Gastroesophageal sphincter (tissue), 4 donors: Measurements from ENCODE around the gene PDZD8. TPM values are rescaled to one million over a fixed set of nuclear protein-coding genes. Genes with fewer than 3 reads are reported as not detected.

Experiments used
- ATAC-seq: fragments of 150-250 bp; one replicate; pipeline ENCODE4 v1.9.1; 2016; ENCODE audit warnings: mild to moderate bottlenecking, moderate library complexity
- H3K27ac ChIP-seq, 4 donors: fragments of 200-600 bp; sonication (generic) in 3 of 4; 1 replicate in 3 of 4; 2 replicates in 1 of 4; pipeline ENCODE4 v1.5.1; 2016 to 2019
- H3K27me3 ChIP-seq: fragments of 200-600 bp; sonication (generic); one replicate; pipeline ENCODE4 v1.5.1; 2019
- H3K36me3 ChIP-seq, 2 donors: fragments of 200-600 bp; sonication (generic); one replicate each; pipeline ENCODE4 v1.5.1; 2019; ENCODE audit warnings: control low read depth in 1 of 2
- H3K4me1 ChIP-seq, 3 donors: fragments of 200-600 bp; sonication (generic); 1 replicate in 2 of 3; 2 replicates in 1 of 3; pipeline ENCODE4 v1.5.1; 2016 to 2019; ENCODE audit warnings: control low read depth in 2 of 3
- H3K4me3 ChIP-seq, 2 donors: fragments of 200-600 bp; sonication (generic); one replicate each; pipeline ENCODE4 v1.5.1; 2019; ENCODE audit warnings: mild to moderate bottlenecking in 1 of 2, moderate library complexity in 1 of 2
- H3K9me3 ChIP-seq, 3 donors: fragments of 200-600 bp; sonication (generic); one replicate each; pipeline ENCODE4 v1.5.1; 2017 to 2019; ENCODE audit warnings: control low read depth in 2 of 3
- CTCF ChIP-seq, 4 experiments: fragments of 200-600 bp in 2 of 4; fragments of 450-650 bp in 2 of 4; sonication (generic) in 1 of 4; IDR thresholded peaks; one replicate each; pipeline ENCODE4 v1.5.1; 2017 to 2019; ENCODE audit warnings: antibody characterized with exemption in 4 of 4, mild to moderate bottlenecking in 2 of 4, moderate library complexity in 2 of 4
- EP300 ChIP-seq: sonication (generic); formaldehyde crosslinking; IDR thresholded peaks from one replicate; pipeline ENCODE4 v1.6.1; 2017; ENCODE audit warnings: antibody characterized with exemption, mild to moderate bottlenecking
- POLR2A ChIP-seq, 2 donors: fragments of 450-650 bp; IDR thresholded peaks; one replicate each; pipeline ENCODE4 v1.6.1; 2017; ENCODE audit warnings: antibody characterized with exemption in 2 of 2, mild to moderate bottlenecking in 2 of 2, moderate library complexity in 1 of 2
- POLR2AphosphoS5 ChIP-seq: sonication (generic); formaldehyde crosslinking; IDR thresholded peaks from one replicate; pipeline ENCODE4 v1.6.1; 2017; ENCODE audit warnings: antibody characterized with exemption
- WGBS, 2 donors: methylation state at CpG; one replicate each; pipeline ENCODE4 v1.1.5; 2018; ENCODE audit warnings: low coverage in 1 of 2; 5-methylcytosine and 5-hydroxymethylcytosine counted together
- total RNA-seq, 4 donors: library from RNA; depleted of rRNA; stranded (reverse); fragments of >200 nt; gene quantifications; one replicate each; pipeline ENCODE4 v1.1.0, GENCODE V29; 2016

PDZD8 gene
- total RNA-seq, 4 donors from 2014 or later, result 32.8 to 49.2 (median 37.3) TPM

DNA sequence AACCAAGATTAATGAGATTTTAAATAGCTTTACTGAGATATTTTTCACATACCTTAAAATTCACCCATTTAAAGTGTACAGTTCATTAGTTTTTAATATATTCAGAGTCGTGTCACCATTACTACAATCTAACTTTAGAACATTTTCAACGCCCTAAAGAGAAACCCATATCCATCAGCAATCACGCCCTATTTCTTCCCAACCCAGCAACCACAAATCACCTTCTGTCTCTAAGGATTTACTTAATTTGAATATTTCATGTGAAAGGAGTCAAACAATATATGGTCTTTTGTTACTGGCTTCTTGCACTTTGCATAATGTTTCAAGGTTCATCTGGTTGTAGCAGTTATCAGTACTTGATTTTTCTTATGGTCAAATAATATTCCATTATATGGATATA lies 25.1 kb upstream of the PDZD8 start:
- Histone ChIP-seq H3K4me3 (no peak overlapping the region), H3K4me1 (no peaks in the 10 kb centered on the region), H3K27ac (no peak overlapping the region), H3K27me3 (peaks cover 7% of the 10 kb centered on the region), H3K36me3 (no peaks in the 10 kb centered on the region), H3K9me3 (no peaks in the 10 kb centered on the region)
- WGBS, 2 donors, result 70 to 97% methylated on average over 3 of the region's 3 CpGs
- no peak for ATAC-seq
- no peak for TF ChIP-seq POLR2AphosphoS5
- no peak for TF ChIP-seq EP300
- no peak for TF ChIP-seq CTCF (IDR thresholded peaks at IDR 0.05)
- no peak for TF ChIP-seq POLR2A (IDR thresholded peaks at IDR 0.05)

GRCh38 chr10:117399341-117400196 lies 24.3 kb upstream of the PDZD8 start:
- 86 to 93% methylated on average over 3 to 6 of the region's 6 CpGs for WGBS, 2 donors
- Histone ChIP-seq H3K27me3 (peaks cover 7% of the 10 kb centered on the region), H3K36me3 (no peaks in the 10 kb centered on the region), H3K9me3 (no peaks in the 10 kb centered on the region), H3K4me3 (no peak overlapping the region), H3K4me1 (no peaks in the 10 kb centered on the region), H3K27ac (no peak overlapping the region)
- no peak for ATAC-seq
- TF ChIP-seq EP300 (no peak), POLR2AphosphoS5 (no peak), POLR2A (IDR thresholded peaks at IDR 0.05) (no peak), CTCF (IDR thresholded peaks at IDR 0.05) (no peak)

DNA sequence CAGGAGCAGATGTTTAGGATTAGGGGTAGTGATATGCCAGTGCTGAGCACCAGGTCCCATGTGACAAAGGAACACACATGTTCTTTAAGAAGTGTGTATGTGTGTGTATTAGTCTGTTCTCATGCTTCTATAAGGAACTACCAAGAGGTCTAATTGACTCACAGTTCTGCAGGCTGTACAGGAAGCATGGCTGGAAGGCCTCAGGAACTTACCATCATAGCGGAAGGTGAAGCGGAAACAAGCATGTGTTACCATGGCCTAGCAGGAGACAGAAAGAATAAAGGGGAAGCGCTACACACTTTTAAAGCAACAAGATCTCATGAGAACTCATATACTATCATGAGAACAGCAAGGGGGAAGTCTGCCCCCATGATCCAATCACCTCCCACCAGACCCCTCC lies 22.8 kb upstream of the PDZD8 start:
- 80 to 96% methylated on average over 2 to 3 of the region's 3 CpGs for WGBS, 2 donors
- no peak overlapping the region for H3K4me3 ChIP-seq
- no peaks in the 10 kb centered on the region for H3K4me1 ChIP-seq
- H3K27me3 ChIP-seq, result peaks cover 4% of the 10 kb centered on the region
- no peak overlapping the region for H3K27ac ChIP-seq
- no peak for ATAC-seq
- TF ChIP-seq CTCF (IDR thresholded peaks at IDR 0.05), result no peak
- no peak for TF ChIP-seq POLR2A (IDR thresholded peaks at IDR 0.05)
- TF ChIP-seq POLR2AphosphoS5, result no peak
- no peak for TF ChIP-seq EP300
- H3K9me3 ChIP-seq, result no peaks in the 10 kb centered on the region
- no peaks in the 10 kb centered on the region for H3K36me3 ChIP-seq

- Histone ChIP-seq H3K27me3 (peaks cover 34% of the 10 kb centered on the region), H3K27ac (no peak overlapping the region), H3K9me3 (no peaks in the 10 kb centered on the region), H3K4me1 (no peaks in the 10 kb centered on the region), H3K4me3 (no peak overlapping the region), H3K36me3 (no peaks in the 10 kb centered on the region)
- TF ChIP-seq POLR2AphosphoS5, result no peak
- 32 to 36% methylated on average over 3 of the region's 4 CpGs for WGBS, 2 donors
- no peak for ATAC-seq
Measured at GRCh38 chr10:117391436-117392205, 16.4 kb upstream of the PDZD8 start.

- Histone ChIP-seq H3K27me3 (peaks cover 37% of the 10 kb centered on the region), H3K4me1 (no peaks in the 10 kb centered on the region), H3K27ac (no peak overlapping the region), H3K36me3 (no peaks in the 10 kb centered on the region), H3K4me3 (no peak overlapping the region), H3K9me3 (no peaks in the 10 kb centered on the region)
- no peak for ATAC-seq
- TF ChIP-seq POLR2A (IDR thresholded peaks at IDR 0.05) (no peak), POLR2AphosphoS5 (no peak), EP300 (no peak), CTCF (IDR thresholded peaks at IDR 0.05) (no peak)
- WGBS, 2 donors, result 78 to 82% methylated on average over 1 to 3 of the region's 3 CpGs
Measured at GRCh38 chr10:117390420-117390819, 15.2 kb upstream of the PDZD8 start.
